HG02884 (cell line): Measurements from ENCODE around the gene ADD1.

Source experiments
- ATAC-seq: cut with Tn5 transposase; IDR thresholded peaks from one replicate; pipeline ENCODE4 v1.9.1; 2021; ENCODE audit warnings: mild to moderate bottlenecking, moderate library complexity; ENCODE audit not compliant: unreplicated experiment

ADD1 gene

GRCh38 chr4:2879026-2879425, 35.4 kb downstream of the ADD1 start:
- no peak for ATAC-seq

GRCh38 chr4:2881431-2881830, 37.8 kb downstream of the ADD1 start:
- ATAC-seq, result no peak

- ATAC-seq, result no peak
Measured at GRCh38 chr4:2882341-2882740, 38.7 kb downstream of the ADD1 start.

GRCh38 chr4:2886161-2886560, 42.5 kb downstream of the ADD1 start:
- no peak for ATAC-seq

GRCh38 chr4:2886622-2887021, 43.0 kb downstream of the ADD1 start:
- ATAC-seq, result no peak

GRCh38 chr4:2887343-2887742, 43.7 kb downstream of the ADD1 start:
- no peak for ATAC-seq

- no peak for ATAC-seq
Measured at GRCh38 chr4:2888886-2889285, 45.2 kb downstream of the ADD1 start.

- no peak for ATAC-seq
Measured at GRCh38 chr4:2891294-2891693, 47.6 kb downstream of the ADD1 start.

- ATAC-seq, result no peak
Measured at GRCh38 chr4:2893772-2894171, 50.1 kb downstream of the ADD1 start.

GRCh38 chr4:2898001-2898400, 54.4 kb downstream of the ADD1 start:
- no peak for ATAC-seq

- no peak for ATAC-seq
Measured at GRCh38 chr4:2900741-2901140, 57.1 kb downstream of the ADD1 start.

- ATAC-seq, result no peak
Measured at GRCh38 chr4:2901186-2901585, 57.5 kb downstream of the ADD1 start.

GRCh38 chr4:2902126-2902525, 58.5 kb downstream of the ADD1 start:
- ATAC-seq, result no peak

GRCh38 chr4:2905544-2905943, 61.9 kb downstream of the ADD1 start:
- no peak for ATAC-seq

- no peak for ATAC-seq
Measured at GRCh38 chr4:2906218-2906617, 62.6 kb downstream of the ADD1 start.

- ATAC-seq, result no peak
Measured at GRCh38 chr4:2907226-2907625, 63.6 kb downstream of the ADD1 start.

GRCh38 chr4:2907706-2908293, 64.2 kb downstream of the ADD1 start:
- no peak for ATAC-seq

- ATAC-seq, result no peak
Measured at GRCh38 chr4:2908686-2909085, 65.0 kb downstream of the ADD1 start.

- no peak for ATAC-seq
Measured at GRCh38 chr4:2909583-2909982, 65.9 kb downstream of the ADD1 start.

- ATAC-seq, result no peak
Measured at GRCh38 chr4:2910409-2910808, 66.8 kb downstream of the ADD1 start.

GRCh38 chr4:2911868-2912267, 68.2 kb downstream of the ADD1 start:
- ATAC-seq, result no peak

- ATAC-seq, result no peak
Measured at GRCh38 chr4:2913168-2913567, 69.5 kb downstream of the ADD1 start.
